Fibroblast of the conjunctiva (primary cell): ENCODE results near the gene NLGN4Y.
"Not testable (repeated sequence)": the region's sequence is repeated elsewhere in the genome, so short reads cannot be mapped to it uniquely, and the experiment has no call there.

Experiments used
- DNase-seq: peaks from one replicate; pipeline ENCODE4 v3.0.0-alpha.2; 2010; ENCODE audit warnings: low read depth

NLGN4Y gene

GRCh38 chrY:14834103-14835060, 310.1 kb downstream of the NLGN4Y start:
- no peak for DNase-seq

- DNase-seq, result no peak
These were observed 313.1 kb downstream of the NLGN4Y start for GRCh38 chrY:14837466-14837865.

GRCh38 chrY:14850734-14851133, 326.4 kb downstream of the NLGN4Y start:
- DNase-seq, result no peak

- no peak for DNase-seq
These were observed 336.1 kb downstream of the NLGN4Y start for GRCh38 chrY:14860448-14860847.

- DNase-seq, result not testable (repeated sequence)
These were observed 336.7 kb downstream of the NLGN4Y start for GRCh38 chrY:14861033-14861432.

- DNase-seq, result no peak
These were observed 347.6 kb downstream of the NLGN4Y start for GRCh38 chrY:14871971-14872370.
